ENCODE results near the gene TARS3. TPM values are rescaled to one million over a fixed set of nuclear protein-coding genes. Genes with fewer than 3 reads are reported as not detected.

Gene TARS3
- total and polyA plus RNA-seq, 3 experiments from 2014 or later = 10.0 to 17.7 (median 10.7) TPM

DNA sequence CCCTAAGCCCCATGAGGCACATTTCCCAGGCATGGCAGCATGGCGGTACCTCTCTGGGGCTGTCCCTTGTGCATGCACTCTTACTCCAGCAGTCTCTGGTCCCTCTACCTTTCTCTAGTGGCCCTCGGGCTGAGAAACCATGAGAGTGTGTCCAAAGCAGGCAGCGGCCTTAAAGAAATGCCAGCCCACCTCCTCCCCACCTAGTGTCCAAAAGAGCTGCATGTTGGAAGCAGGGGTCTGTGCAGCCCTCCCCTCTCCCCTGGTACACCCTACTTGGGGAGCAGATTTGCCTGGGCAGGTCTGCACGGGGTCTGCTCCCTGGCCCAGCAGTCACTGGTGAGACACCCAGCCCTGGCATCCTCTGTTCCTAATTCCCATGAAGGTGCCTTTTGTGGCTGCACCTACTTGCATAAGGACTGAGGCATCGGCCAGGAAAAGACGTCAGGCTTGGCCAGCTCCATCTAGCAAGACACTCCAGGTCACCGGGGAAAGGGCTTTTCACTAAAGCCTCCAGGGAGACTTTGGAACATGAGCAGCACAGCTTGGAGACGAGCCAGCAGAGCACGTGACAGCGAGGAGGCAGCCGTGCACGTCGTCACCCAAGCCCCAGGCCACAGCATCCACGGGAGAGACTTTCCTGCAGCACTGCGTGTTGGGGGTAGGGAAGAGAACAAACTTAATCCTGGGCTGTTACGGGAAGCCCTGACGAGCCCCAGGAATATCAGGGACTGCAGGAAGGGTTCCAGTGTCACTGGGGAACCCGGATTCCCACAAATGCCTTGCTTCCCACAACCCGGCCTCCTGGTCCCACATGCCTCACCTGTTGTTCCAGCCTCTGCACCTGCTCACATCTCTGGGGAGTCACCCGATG, 110.9 kb downstream of the TARS3 start:
- Mint-ChIP-seq H3K4me1 (no peaks in the 10 kb centered on the region), H3K27ac (no peak overlapping the region), H3K36me3 (peaks cover 0 to 8% (median 0%) of the 10 kb centered on the region in 3 donors), H3K9me3 (no peaks in the 10 kb centered on the region), H3K4me3 (no peak overlapping the region), H3K27me3 (no peaks in the 10 kb centered on the region)
- no peaks in the 10 kb centered on the region for H3K36me3 ChIP-seq (ENCODE audit: insufficient read depth, low read length)
- no peaks in the 10 kb centered on the region for H3K27me3 ChIP-seq (ENCODE audit: insufficient read depth, low read length, poor library complexity, severe bottlenecking)
- DNase-seq = no peak
- no peaks in the 10 kb centered on the region for H3K4me1 ChIP-seq (ENCODE audit: insufficient read depth, low read length)
- ChIA-PET CTCF (no interaction called here), POLR2A (no interaction called here)
- no peak overlapping the region for H3K4me3 ChIP-seq (ENCODE audit: low read length)
- no peak overlapping the region for H3K27ac ChIP-seq (ENCODE audit: low read depth, low read length)
- no peaks in the 10 kb centered on the region for H3K9me3 ChIP-seq (ENCODE audit: low read length)

DNA sequence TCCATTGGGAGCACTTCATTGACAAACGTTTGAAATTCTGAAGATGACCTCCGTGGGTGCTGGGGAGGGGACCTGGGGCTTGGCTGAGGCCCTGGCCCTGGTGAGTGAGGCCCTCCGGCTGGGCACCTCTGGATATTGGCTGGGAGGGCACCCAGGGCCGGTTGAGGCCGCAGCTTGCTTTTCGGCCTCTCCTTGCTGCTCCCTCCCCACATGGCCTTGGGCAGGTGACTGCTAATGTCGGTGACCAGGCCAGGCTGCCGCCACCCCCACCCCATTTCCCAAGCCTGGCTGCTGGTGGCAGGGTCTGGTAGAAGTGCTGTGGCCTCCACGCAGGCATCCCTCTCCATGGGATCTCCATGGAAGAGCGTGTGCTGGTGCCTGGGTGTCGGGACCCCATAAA, 111.6 kb downstream of the TARS3 start:
- Histone ChIP-seq H3K4me3 (ENCODE audit: low read length) (no peak overlapping the region), H3K27me3 (ENCODE audit: insufficient read depth, low read length, poor library complexity, severe bottlenecking) (no peaks in the 10 kb centered on the region), H3K36me3 (ENCODE audit: insufficient read depth, low read length) (no peaks in the 10 kb centered on the region), H3K9me3 (ENCODE audit: low read length) (no peaks in the 10 kb centered on the region), H3K4me1 (ENCODE audit: insufficient read depth, low read length) (no peaks in the 10 kb centered on the region), H3K27ac (ENCODE audit: low read depth, low read length) (no peak overlapping the region)
- H3K4me1 Mint-ChIP-seq = no peaks in the 10 kb centered on the region
- no peaks in the 10 kb centered on the region for H3K9me3 Mint-ChIP-seq
- H3K27ac Mint-ChIP-seq = no peak overlapping the region
- no peak overlapping the region for H3K4me3 Mint-ChIP-seq
- ChIA-PET CTCF (no interaction called here), POLR2A (no interaction called here)
- DNase-seq = no peak
- H3K36me3 Mint-ChIP-seq = peaks cover 0 to 4% (median 0%) of the 10 kb centered on the region in 3 donors
- H3K27me3 Mint-ChIP-seq = no peaks in the 10 kb centered on the region

DNA sequence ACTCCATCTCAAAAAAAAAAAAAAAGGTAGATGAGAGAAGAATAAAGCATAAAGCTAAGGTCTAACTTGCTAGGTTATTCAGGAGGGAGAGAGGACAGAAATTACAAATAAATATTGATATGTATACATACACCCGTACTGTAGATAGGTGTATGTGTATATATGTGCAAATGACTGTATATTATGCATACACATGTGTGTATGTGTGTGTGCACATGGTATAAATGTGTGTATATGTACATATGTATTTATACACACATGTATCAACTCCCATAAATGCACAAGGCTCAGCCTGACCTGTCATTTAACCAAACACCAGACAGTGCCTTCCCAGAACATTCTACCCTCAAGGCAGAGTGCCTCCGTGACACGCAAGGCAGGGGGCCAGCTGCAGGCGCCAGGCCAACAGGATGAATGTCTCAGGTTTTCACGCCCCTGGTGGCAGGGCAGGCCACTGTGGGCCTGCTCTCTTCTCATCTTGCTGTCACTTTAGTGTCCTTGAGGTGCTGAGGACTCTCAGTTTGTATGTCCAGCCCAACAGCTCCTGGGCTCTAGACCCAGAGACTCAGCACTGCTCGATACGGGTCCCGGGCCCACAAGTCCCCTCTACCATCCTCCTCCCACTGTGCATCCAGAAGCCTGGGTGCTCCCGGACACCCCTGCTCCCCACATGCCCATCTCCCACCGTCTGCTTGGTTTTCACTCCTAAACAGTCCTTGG, 112.5 kb downstream of the TARS3 start:
- H3K4me1 ChIP-seq (ENCODE audit: insufficient read depth, low read length) = no peaks in the 10 kb centered on the region
- H3K27ac Mint-ChIP-seq = no peak overlapping the region
- no peaks in the 10 kb centered on the region for H3K36me3 Mint-ChIP-seq
- no peaks in the 10 kb centered on the region for H3K9me3 Mint-ChIP-seq
- H3K27me3 ChIP-seq (ENCODE audit: insufficient read depth, low read length, poor library complexity, severe bottlenecking) = no peaks in the 10 kb centered on the region
- ChIA-PET CTCF (no interaction called here), POLR2A (no interaction called here)
- H3K36me3 ChIP-seq (ENCODE audit: insufficient read depth, low read length) = no peaks in the 10 kb centered on the region
- H3K27me3 Mint-ChIP-seq = no peaks in the 10 kb centered on the region
- DNase-seq = no peak
- H3K27ac ChIP-seq (ENCODE audit: low read depth, low read length) = no peak overlapping the region
- no peak overlapping the region for H3K4me3 ChIP-seq (ENCODE audit: low read length)
- H3K9me3 ChIP-seq (ENCODE audit: low read length) = no peaks in the 10 kb centered on the region
- no peaks in the 10 kb centered on the region for H3K4me1 Mint-ChIP-seq
- no peak overlapping the region for H3K4me3 Mint-ChIP-seq

DNA sequence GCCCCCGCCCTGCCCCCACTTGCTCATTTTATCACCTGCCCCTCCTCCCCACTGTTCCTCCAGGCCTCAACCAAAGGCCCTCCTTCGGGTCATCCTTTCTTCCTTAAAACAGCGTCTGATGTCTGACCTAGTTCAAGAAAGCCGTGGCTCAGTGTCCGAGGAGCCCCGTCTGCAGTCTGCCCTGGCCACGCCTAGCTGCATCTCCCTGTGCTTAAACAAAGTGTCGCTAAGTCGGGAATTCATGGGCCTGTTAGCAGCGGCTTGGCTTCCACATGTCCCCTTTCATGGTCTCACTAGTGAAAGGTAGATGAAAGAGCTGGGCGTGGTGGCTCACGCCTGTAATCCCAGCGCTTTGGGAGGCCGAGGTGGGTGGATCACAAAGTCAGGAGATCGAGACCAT, 113.3 kb downstream of the TARS3 start:
- CTCF ChIA-PET = no interaction called here
- H3K27me3 ChIP-seq (ENCODE audit: insufficient read depth, low read length, poor library complexity, severe bottlenecking) = no peaks in the 10 kb centered on the region
- no peak overlapping the region for H3K27ac Mint-ChIP-seq
- H3K27me3 Mint-ChIP-seq = no peaks in the 10 kb centered on the region
- H3K36me3 Mint-ChIP-seq = no peaks in the 10 kb centered on the region
- POLR2A ChIA-PET = no interaction called here
- no peaks in the 10 kb centered on the region for H3K4me1 ChIP-seq (ENCODE audit: insufficient read depth, low read length)
- no peaks in the 10 kb centered on the region for H3K36me3 ChIP-seq (ENCODE audit: insufficient read depth, low read length)
- no peak for DNase-seq
- H3K27ac ChIP-seq (ENCODE audit: low read depth, low read length) = no peak overlapping the region
- no peaks in the 10 kb centered on the region for H3K9me3 Mint-ChIP-seq
- no peaks in the 10 kb centered on the region for H3K9me3 ChIP-seq (ENCODE audit: low read length)
- H3K4me1 Mint-ChIP-seq = no peaks in the 10 kb centered on the region
- H3K4me3 Mint-ChIP-seq = no peak overlapping the region
- H3K4me3 ChIP-seq (ENCODE audit: low read length) = no peak overlapping the region

DNA sequence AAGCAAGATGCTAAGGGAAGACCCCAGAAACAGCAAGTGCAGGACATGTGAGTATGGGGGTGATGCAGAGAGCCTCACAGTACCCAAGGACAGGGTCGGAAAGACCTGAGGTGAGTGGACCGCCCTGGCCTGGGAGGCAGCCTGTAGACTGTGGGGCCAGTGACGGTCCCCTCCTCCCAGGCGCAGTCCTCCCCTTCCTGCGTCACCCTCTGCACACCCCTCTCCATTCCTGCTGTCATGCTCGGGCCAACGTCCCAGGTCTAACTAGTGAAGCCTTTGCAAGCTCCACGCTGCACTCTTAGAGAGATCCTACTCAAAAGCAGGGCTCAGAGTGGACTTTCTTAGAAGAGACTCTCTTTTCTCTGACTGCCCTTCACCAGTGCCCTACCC, 113.7 kb downstream of the TARS3 start:
- no peak for DNase-seq
- H3K27me3 ChIP-seq (ENCODE audit: insufficient read depth, low read length, poor library complexity, severe bottlenecking) = no peaks in the 10 kb centered on the region

DNA sequence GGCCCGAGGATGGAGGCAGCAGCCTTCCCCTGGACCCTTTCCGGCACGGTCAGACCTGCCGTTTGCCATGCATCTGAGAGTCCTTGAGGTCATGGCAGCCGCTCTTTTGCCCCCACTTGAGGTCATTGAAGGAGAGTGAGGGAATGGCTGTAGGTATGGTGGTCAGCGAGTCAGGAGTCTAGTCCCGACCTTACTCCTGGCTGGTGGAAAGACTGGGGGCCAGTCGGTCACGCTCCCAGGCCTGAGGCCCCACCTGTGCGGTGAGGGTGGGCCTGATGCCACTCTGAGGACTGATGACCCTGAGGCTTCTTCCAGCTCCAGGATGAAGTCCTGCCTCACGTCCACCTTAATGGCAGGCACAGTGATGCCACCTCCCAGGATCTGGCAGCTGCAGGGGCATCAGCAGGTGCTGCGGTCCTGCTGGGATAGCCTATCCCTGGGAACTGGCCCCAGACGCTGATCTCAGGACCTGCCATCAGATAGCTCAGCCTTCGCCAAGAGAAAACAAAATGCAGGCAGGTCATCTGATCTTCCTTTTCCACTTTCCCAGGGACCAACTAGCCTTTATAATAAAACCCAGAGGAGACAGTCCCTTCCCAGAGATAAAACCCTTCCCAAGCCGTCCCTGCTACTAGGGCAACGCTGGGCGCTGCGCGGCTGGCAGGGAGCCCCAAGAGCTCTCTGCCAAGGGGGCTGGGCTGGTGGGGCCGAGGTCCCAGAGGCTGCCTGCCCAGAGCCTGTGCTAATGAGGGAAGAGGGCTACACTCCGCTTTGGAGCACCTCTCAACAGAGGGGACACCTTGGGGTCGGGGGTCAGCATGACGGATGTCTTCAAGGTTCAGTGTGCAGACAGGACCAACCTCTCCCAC, 114.3 kb downstream of the TARS3 start:
- Mint-ChIP-seq H3K4me3 (no peak overlapping the region), H3K9me3 (peaks cover 0 to under 1% (median 0%) of the 10 kb centered on the region in 5 donors), H3K27me3 (peaks cover 0 to 7% of the 10 kb centered on the region in 2 donors), H3K4me1 (no peaks in the 10 kb centered on the region), H3K36me3 (no peaks in the 10 kb centered on the region), H3K27ac (no peak overlapping the region)
- CTCF ChIA-PET = no interaction called here
- no peak for DNase-seq
- Histone ChIP-seq H3K9me3 (ENCODE audit: low read length) (no peaks in the 10 kb centered on the region), H3K36me3 (ENCODE audit: insufficient read depth, low read length) (no peaks in the 10 kb centered on the region), H3K27ac (ENCODE audit: low read depth, low read length) (no peak overlapping the region), H3K4me3 (ENCODE audit: low read length) (no peak overlapping the region), H3K4me1 (ENCODE audit: insufficient read depth, low read length) (no peaks in the 10 kb centered on the region), H3K27me3 (ENCODE audit: insufficient read depth, low read length, poor library complexity, severe bottlenecking) (no peaks in the 10 kb centered on the region)
- POLR2A ChIA-PET = no interaction called here

More for the DNA sequence above, 113.7 kb downstream of the TARS3 start:
- no peaks in the 10 kb centered on the region for H3K36me3 ChIP-seq (ENCODE audit: insufficient read depth, low read length)
- no peaks in the 10 kb centered on the region for H3K4me1 ChIP-seq (ENCODE audit: insufficient read depth, low read length)
- Mint-ChIP-seq H3K36me3 (no peaks in the 10 kb centered on the region), H3K4me3 (no peak overlapping the region), H3K4me1 (no peaks in the 10 kb centered on the region), H3K27ac (no peak overlapping the region), H3K9me3 (no peaks in the 10 kb centered on the region), H3K27me3 (peaks cover 0 to 3% of the 10 kb centered on the region in 2 donors)
- no peaks in the 10 kb centered on the region for H3K9me3 ChIP-seq (ENCODE audit: low read length)
- ChIA-PET POLR2A (no interaction called here), CTCF (no interaction called here)
- no peak overlapping the region for H3K27ac ChIP-seq (ENCODE audit: low read depth, low read length)
- H3K4me3 ChIP-seq (ENCODE audit: low read length) = no peak overlapping the region

DNA sequence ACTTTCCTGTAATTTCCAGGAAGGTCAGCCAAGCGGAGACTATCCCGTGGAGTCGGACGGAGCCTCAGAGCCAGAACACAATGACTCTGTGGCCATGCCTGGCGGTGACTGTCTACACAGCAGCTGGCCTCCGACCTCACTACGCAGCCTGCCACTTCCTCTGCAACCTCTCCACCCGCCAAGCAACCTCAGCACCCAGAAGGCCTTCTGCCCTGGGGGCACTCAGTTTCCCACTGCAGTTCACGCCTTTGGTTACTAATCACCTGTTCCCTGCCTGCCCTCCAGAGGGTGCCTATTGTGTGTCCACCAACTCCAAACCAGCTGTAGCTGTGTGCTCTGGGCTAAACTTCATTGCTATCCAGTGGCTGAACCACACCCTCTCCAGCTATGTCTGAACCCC, 116.1 kb downstream of the TARS3 start:
- Histone ChIP-seq H3K9me3 (ENCODE audit: low read length) (no peaks in the 10 kb centered on the region), H3K27ac (ENCODE audit: low read depth, low read length) (no peak overlapping the region), H3K27me3 (ENCODE audit: insufficient read depth, low read length, poor library complexity, severe bottlenecking) (no peaks in the 10 kb centered on the region), H3K4me3 (ENCODE audit: low read length) (no peak overlapping the region), H3K4me1 (ENCODE audit: insufficient read depth, low read length) (no peaks in the 10 kb centered on the region), H3K36me3 (ENCODE audit: insufficient read depth, low read length) (no peaks in the 10 kb centered on the region)
- H3K36me3 Mint-ChIP-seq = peaks cover 0 to 6% (median 0%) of the 10 kb centered on the region in 3 donors
- no peak overlapping the region for H3K4me3 Mint-ChIP-seq
- no peaks in the 10 kb centered on the region for H3K4me1 Mint-ChIP-seq
- H3K27me3 Mint-ChIP-seq = peaks cover 7 to 23% of the 10 kb centered on the region in 2 donors
- CTCF ChIA-PET = no interaction called here
- H3K27ac Mint-ChIP-seq = no peak overlapping the region
- peaks cover 0 to 5% (median 0%) of the 10 kb centered on the region in 5 donors for H3K9me3 Mint-ChIP-seq
- POLR2A ChIA-PET = no interaction called here
- DNase-seq = no peak

DNA sequence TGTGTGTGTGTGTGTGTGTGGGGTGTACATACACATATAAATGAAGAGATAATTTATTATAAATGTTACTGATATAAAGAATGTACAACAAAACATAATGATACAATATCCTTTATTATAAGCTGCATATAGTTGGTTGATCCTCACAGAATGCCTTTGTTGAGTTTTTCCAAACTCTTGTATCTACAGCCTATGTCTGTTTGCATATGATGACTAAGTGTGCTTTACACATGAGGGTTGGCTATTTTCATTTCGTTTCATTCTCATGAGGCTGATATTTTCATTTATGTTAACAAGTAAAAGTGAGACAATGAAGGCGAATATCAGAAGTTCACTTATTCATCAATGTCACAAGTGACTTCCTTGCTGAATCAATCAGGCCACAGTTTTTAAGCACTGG, 117.2 kb downstream of the TARS3 start:
- CTCF ChIA-PET = no interaction called here
- POLR2A ChIA-PET = no interaction called here
- H3K27ac Mint-ChIP-seq = no peak overlapping the region
- no peak for DNase-seq
- peaks cover 7 to 27% of the 10 kb centered on the region in 2 donors for H3K27me3 Mint-ChIP-seq
- Histone ChIP-seq H3K27ac (ENCODE audit: low read depth, low read length) (no peak overlapping the region), H3K36me3 (ENCODE audit: insufficient read depth, low read length) (no peaks in the 10 kb centered on the region), H3K9me3 (ENCODE audit: low read length) (no peaks in the 10 kb centered on the region), H3K27me3 (ENCODE audit: insufficient read depth, low read length, poor library complexity, severe bottlenecking) (peaks cover 4% of the 10 kb centered on the region), H3K4me3 (ENCODE audit: low read length) (no peak overlapping the region), H3K4me1 (ENCODE audit: insufficient read depth, low read length) (no peaks in the 10 kb centered on the region)
- H3K9me3 Mint-ChIP-seq = peaks cover 0 to 5% (median 0%) of the 10 kb centered on the region in 5 donors
- H3K4me3 Mint-ChIP-seq = no peak overlapping the region
- H3K4me1 Mint-ChIP-seq = no peaks in the 10 kb centered on the region
- H3K36me3 Mint-ChIP-seq = peaks cover 0 to 6% (median 0%) of the 10 kb centered on the region in 3 donors
